MM.1S (cell line): ENCODE data around the gene PSMD6.

Experiments
- EZH2 ChIP-seq: fragments of 300-600 bp; sonication (generic); optimal IDR thresholded peaks from 2 replicates; pipeline ENCODE3; 2017; ENCODE audit warnings: low read depth, mild to moderate bottlenecking, antibody characterized with exemption, low read length, mixed read lengths
- EZH2phosphoT487 ChIP-seq: fragments of 300-600 bp; sonication (generic); IDR thresholded peaks from 2 replicates; pipeline ENCODE4 v1.6.1; 2018; ENCODE audit warnings: antibody characterized with exemption, low read length
- TF ChIP-seq, protein P1 (sequence below): fragments of 300-600 bp; sonication (generic); IDR thresholded peaks from 2 replicates; pipeline ENCODE4 v1.5.1; 2016; ENCODE audit warnings: antibody characterized with exemption, low read length, mixed read lengths

- TF ChIP-seq EZH2phosphoT487 (no peak), EZH2 (no peak)
- TF ChIP-seq, protein P1, sequence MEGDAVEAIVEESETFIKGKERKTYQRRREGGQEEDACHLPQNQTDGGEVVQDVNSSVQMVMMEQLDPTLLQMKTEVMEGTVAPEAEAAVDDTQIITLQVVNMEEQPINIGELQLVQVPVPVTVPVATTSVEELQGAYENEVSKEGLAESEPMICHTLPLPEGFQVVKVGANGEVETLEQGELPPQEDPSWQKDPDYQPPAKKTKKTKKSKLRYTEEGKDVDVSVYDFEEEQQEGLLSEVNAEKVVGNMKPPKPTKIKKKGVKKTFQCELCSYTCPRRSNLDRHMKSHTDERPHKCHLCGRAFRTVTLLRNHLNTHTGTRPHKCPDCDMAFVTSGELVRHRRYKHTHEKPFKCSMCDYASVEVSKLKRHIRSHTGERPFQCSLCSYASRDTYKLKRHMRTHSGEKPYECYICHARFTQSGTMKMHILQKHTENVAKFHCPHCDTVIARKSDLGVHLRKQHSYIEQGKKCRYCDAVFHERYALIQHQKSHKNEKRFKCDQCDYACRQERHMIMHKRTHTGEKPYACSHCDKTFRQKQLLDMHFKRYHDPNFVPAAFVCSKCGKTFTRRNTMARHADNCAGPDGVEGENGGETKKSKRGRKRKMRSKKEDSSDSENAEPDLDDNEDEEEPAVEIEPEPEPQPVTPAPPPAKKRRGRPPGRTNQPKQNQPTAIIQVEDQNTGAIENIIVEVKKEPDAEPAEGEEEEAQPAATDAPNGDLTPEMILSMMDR, result peak; percentile 87
Measured at GRCh38 chr3:63993653-63994079, 29.6 kb downstream of the PSMD6 start.
